Smooth muscle cell (in vitro differentiated cells): ENCODE data around the gene PMM2. TPM values are rescaled to one million over a fixed set of nuclear protein-coding genes. Genes with fewer than 3 reads are reported as not detected.

Source experiments
- DNase-seq: peaks from one replicate; lab custom pipeline; 2025; ENCODE audit not compliant: unreplicated experiment; lab: John Stamatoyannopoulos, UW
- H2AFZ ChIP-seq: fragments of 200-600 bp; sonication (generic); 2 replicates; pipeline ENCODE4 v1.6.0; 2016; ENCODE audit warnings: antibody characterized with exemption, low read depth, mild to moderate bottlenecking
- H3F3A ChIP-seq: fragments of 200-600 bp; sonication (generic); 2 replicates; pipeline ENCODE4 v1.6.0; 2017; ENCODE audit warnings: antibody characterized with exemption, low read depth
- H3K27ac ChIP-seq: fragments of 200-600 bp; sonication (generic); 2 replicates; pipeline ENCODE4 v1.5.1; 2016; ENCODE audit warnings: low read depth, mild to moderate bottlenecking
- H3K27me3 ChIP-seq: fragments of 200-600 bp; sonication (generic); 2 replicates; pipeline ENCODE4 v1.6.1; 2016; ENCODE audit warnings: low read depth, mild to moderate bottlenecking
- H3K36me3 ChIP-seq: fragments of 200-600 bp; sonication (generic); 2 replicates; pipeline ENCODE4 v1.5.1; 2016; ENCODE audit warnings: low read depth
- H3K4me1 ChIP-seq: fragments of 200-600 bp; sonication (generic); 2 replicates; pipeline ENCODE4 v1.5.1; 2016; ENCODE audit warnings: low read depth
- H3K4me2 ChIP-seq: fragments of 200-600 bp; sonication (generic); 2 replicates; pipeline ENCODE4 v1.6.0; 2016; ENCODE audit warnings: mild to moderate bottlenecking
- H3K4me3 ChIP-seq: fragments of 200-600 bp; sonication (generic); 2 replicates; pipeline ENCODE4 v1.5.1; 2016; ENCODE audit warnings: mild to moderate bottlenecking
- H3K79me2 ChIP-seq: fragments of 200-600 bp; sonication (generic); 2 replicates; pipeline ENCODE4 v1.6.0; 2016; ENCODE audit warnings: low read depth, mild to moderate bottlenecking
- H3K9ac ChIP-seq: fragments of 200-600 bp; sonication (generic); 2 replicates; pipeline ENCODE4 v1.6.0; 2016; ENCODE audit warnings: low read depth
- H3K9me3 ChIP-seq: fragments of 200-600 bp; sonication (generic); replicated peaks from 2 replicates; pipeline ENCODE4 v1.5.1; 2016; ENCODE audit warnings: low read depth
- H4K20me1 ChIP-seq: fragments of 200-600 bp; sonication (generic); 2 replicates; pipeline ENCODE4 v1.6.0; 2016; ENCODE audit warnings: low read depth
- CTCF ChIP-seq: fragments of 200-600 bp; sonication (generic); IDR thresholded peaks from 2 replicates; pipeline ENCODE4 v1.5.1; 2017; ENCODE audit warnings: borderline replicate concordance, mild to moderate bottlenecking, antibody characterized with exemption; ENCODE audit not compliant: insufficient read depth, poor library complexity, severe bottlenecking
- WGBS: methylation state at CpG from one replicate; pipeline ENCODE4 v1.1.7; 2016; ENCODE audit warnings: low lambda C conversion rate; 5-methylcytosine and 5-hydroxymethylcytosine counted together
- polyA plus RNA-seq: library from polyadenylated mRNA; unstranded; fragments of >200 nt; fragmentation: Nextera tagmentation; extraction: Ambion mirVana; gene quantifications from 2 replicates; pipeline ENCODE4 v1.2.1, GENCODE V29; 2016
- total RNA-seq: library from RNA; depleted of rRNA; stranded (reverse); fragments of >200 nt; gene quantifications from 2 replicates; pipeline ENCODE4 v1.2.3, GENCODE V29; 2014

The PMM2 gene
- total and polyA plus RNA-seq, 2 experiments from 2014 or later, result 31.4 to 33.5 TPM

DNA sequence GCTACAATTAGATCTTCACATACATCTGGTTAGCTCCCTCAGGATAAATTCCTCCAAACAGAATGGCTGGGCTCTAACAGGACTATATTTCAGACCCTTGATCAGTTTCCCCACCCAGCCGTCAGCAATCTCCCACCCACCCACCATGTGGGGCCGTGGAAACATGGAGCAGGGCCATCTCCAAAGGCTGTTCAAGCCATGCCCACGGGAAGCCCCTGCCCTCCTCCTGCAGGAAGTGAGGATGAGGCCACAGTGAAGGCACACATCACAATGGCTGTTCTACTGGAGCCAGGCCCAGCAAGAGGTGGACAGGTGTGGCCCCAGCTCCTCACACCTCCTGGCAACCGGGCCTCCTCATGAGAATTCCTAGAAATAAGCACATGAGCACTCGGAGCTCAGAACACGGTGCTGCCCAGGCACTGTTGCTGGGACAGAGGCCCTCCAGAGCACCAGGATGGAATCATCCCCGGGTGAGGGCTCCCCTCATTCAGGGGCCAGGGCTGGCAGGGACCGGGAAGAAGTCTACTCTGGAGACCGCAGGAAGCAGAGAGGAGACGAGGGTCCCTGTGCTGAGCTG is 84.5 kb downstream of the PMM2 start, which contains the start of gene LITAFD:
Gene LITAFD (plus strand): TSS at position 311 of the 577 bp plus-strand sequence. CDS start 2,005 bp downstream, outside the sequence.
- no peaks in the 10 kb centered on the region for H3K79me2 ChIP-seq
- no peak within 1 kb of the TSS for H3K9ac ChIP-seq
- H2AFZ ChIP-seq, result no peak within 1 kb of the TSS
- no peak within 1 kb of the TSS for H3K4me2 ChIP-seq
- peaks cover 4% of the 10 kb centered on the region for H3F3A ChIP-seq
- peaks cover 24% of the 10 kb centered on the region for H4K20me1 ChIP-seq
- no peaks in the 10 kb centered on the region for H3K27me3 ChIP-seq
- peaks cover 22% of the 10 kb centered on the region for H3K4me1 ChIP-seq
- H3K27ac ChIP-seq, result no peak within 1 kb of the TSS
- no peaks in the 10 kb centered on the region for H3K36me3 ChIP-seq
- H3K4me3 ChIP-seq, result no peak within 1 kb of the TSS
- TF ChIP-seq CTCF, result no peak
- 94% methylated on average over 10 of the region's 10 CpGs for WGBS
- H3K9me3 ChIP-seq, result no peaks in the 10 kb centered on the region
- DNase-seq, result no peak

- no peaks in the 10 kb centered on the region for H3K9me3 ChIP-seq
- no peaks in the 10 kb centered on the region for H3K27me3 ChIP-seq
- H3K4me3 ChIP-seq, result no peak overlapping the region
- WGBS, result 92% methylated on average over 17 of the region's 17 CpGs
- H3K36me3 ChIP-seq, result no peaks in the 10 kb centered on the region
- H3F3A ChIP-seq, result peaks cover 4% of the 10 kb centered on the region
- H3K27ac ChIP-seq, result no peak overlapping the region
- no peak for TF ChIP-seq CTCF
- DNase-seq, result no peak
- no peak overlapping the region for H3K9ac ChIP-seq
- no peaks in the 10 kb centered on the region for H3K79me2 ChIP-seq
- no peak overlapping the region for H3K4me2 ChIP-seq
- peaks cover 22% of the 10 kb centered on the region for H3K4me1 ChIP-seq
- H2AFZ ChIP-seq, result no peak overlapping the region
- H4K20me1 ChIP-seq, result peaks cover 32% of the 10 kb centered on the region
These were observed 85.2 kb downstream of the PMM2 start for GRCh38 chr16:8882725-8883377.

- 47% methylated on average over 20 of the region's 20 CpGs for WGBS
- Histone ChIP-seq H3K27ac (peak overlapping the region; percentile 8), H3F3A (peaks cover 4% of the 10 kb centered on the region), H3K4me2 (peak overlapping the region; percentile 49), H3K36me3 (no peaks in the 10 kb centered on the region), H2AFZ (no peak overlapping the region), H3K27me3 (no peaks in the 10 kb centered on the region), H3K9ac (no peak overlapping the region), H3K4me3 (no peak overlapping the region), H3K4me1 (peaks cover 14% of the 10 kb centered on the region), H3K79me2 (no peaks in the 10 kb centered on the region), H4K20me1 (peaks cover 62% of the 10 kb centered on the region), H3K9me3 (no peaks in the 10 kb centered on the region)
- no peak for TF ChIP-seq CTCF
- DNase-seq, result no peak
These were observed 88.3 kb downstream of the PMM2 start for GRCh38 chr16:8885674-8886592.
